ENCODE data around the gene IL33. TPM values are rescaled to one million over a fixed set of nuclear protein-coding genes. Genes with fewer than 3 reads are reported as not detected.

IL33 gene
- total and polyA plus RNA-seq, 2 of the 4 experiments (the other 2 are of a cell fraction) = not detected

GRCh38 chr9:6234014-6234413, 18.4 kb downstream of the IL33 start:
- H4K20me1 ChIP-seq (ENCODE audit: insufficient read depth, low read length) = no peaks in the 10 kb centered on the region
- H3K4me3 ChIP-seq (ENCODE audit: insufficient read depth, low read depth, low read length) = no peak overlapping the region
- H3K56ac ChIP-seq (ENCODE audit: extremely low read depth, insufficient read depth, low read length) = no peak overlapping the region
- H3K27ac ChIP-seq (ENCODE audit: insufficient read depth, low read length) = no peak overlapping the region
- H3K9me1 ChIP-seq (ENCODE audit: insufficient read depth, low read length) = no peaks in the 10 kb centered on the region
- ATAC-seq (ENCODE audit: low read depth) (no peak), DNase-seq (no peak)
- no peak overlapping the region for H3K23ac ChIP-seq (ENCODE audit: low read depth, low read length)
- no peak overlapping the region for H2BK15ac ChIP-seq (ENCODE audit: low read depth, low read length)
- POLR2A ChIA-PET (ENCODE audit: unreplicated experiment) = no interaction called here
- H3K18ac ChIP-seq (ENCODE audit: low read depth, low read length) = no peak overlapping the region
- no peaks in the 10 kb centered on the region for H3K79me1 ChIP-seq (ENCODE audit: low read depth in 1 of 2, low read length in 2 of 2)
- CTCF ChIA-PET = no interaction called here
- intact Hi-C loops (cut with micrococcal nuclease) = no loop called here
- H2BK20ac ChIP-seq (ENCODE audit: low read depth, low read length) = no peak overlapping the region
- no peaks in the 10 kb centered on the region; the same call in 1 of the 2 replicates for H3K4me1 ChIP-seq (ENCODE audit: control insufficient read depth, insufficient read depth, low read length)
- H4K91ac ChIP-seq (ENCODE audit: insufficient read depth, low read depth, low read length) = no peak overlapping the region
- no peak overlapping the region for H4K5ac ChIP-seq (ENCODE audit: low read depth, low read length)
- H3K4me2 ChIP-seq (ENCODE audit: low read depth, low read length) = no peak overlapping the region
- TF ChIP-seq CTCF (conservative IDR thresholded peaks at IDR 0.05; ENCODE audit: low read depth, low read length) (no peak), MXI1 (IDR thresholded peaks at IDR 0.05; ENCODE audit: borderline replicate concordance, low read depth, low read length) (no peak), POLR2A (IDR thresholded peaks at IDR 0.05; ENCODE audit: low read depth, low read length) (no peak), NFE2L2 (IDR thresholded peaks at IDR 0.05; ENCODE audit: low read depth, low read length) (no peak), RFX5 (IDR thresholded peaks at IDR 0.05; ENCODE audit: low read depth, low read length) (no peak), MAFK (IDR thresholded peaks at IDR 0.05; ENCODE audit: low read depth, low read length) (no peak), RCOR1 (IDR thresholded peaks at IDR 0.05; ENCODE audit: insufficient replicate concordance, low read length) (no peak), USF2 (IDR thresholded peaks at IDR 0.05; ENCODE audit: low read depth, low read length) (no peak), CHD1 (IDR thresholded peaks at IDR 0.05; ENCODE audit: low read depth, low read length) (no peak), RAD21 (IDR thresholded peaks at IDR 0.05; ENCODE audit: low read length) (no peak), SMC3 (IDR thresholded peaks at IDR 0.05; ENCODE audit: low read depth, low read length) (no peak), BHLHE40 (IDR thresholded peaks at IDR 0.05; ENCODE audit: low read depth, low read length) (no peak), CEBPB (IDR thresholded peaks at IDR 0.05; ENCODE audit: low read depth, low read length) (no peak), ELK1 (IDR thresholded peaks at IDR 0.05; ENCODE audit: borderline replicate concordance, low read depth, low read length) (no peak), FOS (IDR thresholded peaks at IDR 0.05; ENCODE audit: low read depth, low read length) (no peak), MAZ (IDR thresholded peaks at IDR 0.05; ENCODE audit: borderline replicate concordance, low read depth, low read length) (no peak)
- in situ Hi-C loops (cut with MboI; ENCODE audit: low sequenced_read_pairs) = no loop called here
- H3K14ac ChIP-seq (replicated peaks; ENCODE audit: low read depth, low read length) = no peak overlapping the region
- H2AK5ac ChIP-seq (ENCODE audit: low read depth, low read length) = no peak overlapping the region
- H3K36me3 ChIP-seq (ENCODE audit: control insufficient read depth, insufficient read depth, low read length) = no peaks in the 10 kb centered on the region
- no peak overlapping the region for H2BK120ac ChIP-seq (ENCODE audit: low read depth, low read length)
- no peaks in the 10 kb centered on the region for H3K9me3 ChIP-seq (ENCODE audit: control insufficient read depth, insufficient read depth, low read length)
- H4K8ac ChIP-seq (ENCODE audit: low read depth in 2 of 2, low read length in 2 of 2) = no peak overlapping the region
- dilution Hi-C loops (cut with HindIII; ENCODE audit: low sequenced_read_pairs, unreplicated experiment) = no loop called here
- H3K27me3 ChIP-seq (ENCODE audit: control insufficient read depth, insufficient read depth, low read length) = peaks cover 2% of the 10 kb centered on the region
- H2AK9ac ChIP-seq (replicated peaks; ENCODE audit: low read depth, low read length, poor library complexity) = no peak overlapping the region
- 43% methylated on average over 1 of the region's 1 CpG; no CpG with 5 or more reads in 1 of the 2 experiments for WGBS, 2 experiments (ENCODE audit: extremely low coverage in 2 of 2, insufficient read length in 1 of 2)
- no TSS peak for BruUV-seq (replicated peaks)
- H3K9ac ChIP-seq (ENCODE audit: low read depth, low read length) = no peak overlapping the region
- H2AFZ ChIP-seq (replicated peaks; ENCODE audit: low read length, poor library complexity) = no peak overlapping the region
- no peak overlapping the region for H2BK5ac ChIP-seq (ENCODE audit: low read depth, low read length, poor library complexity, severe bottlenecking)
- no peak overlapping the region for H3K4ac ChIP-seq (ENCODE audit: low read depth, low read length)

Data from IMR-90 (cell line).